Astrocyte (in vitro differentiated cells and primary cell): Measurements from ENCODE around the gene KRT84. TPM values are rescaled to one million over a fixed set of nuclear protein-coding genes. Genes with fewer than 3 reads are reported as not detected.

Experiments
- DNase-seq: peaks from one replicate; pipeline ENCODE4 v3.0.0-alpha.2; 2010; ENCODE audit warnings: low read depth
- FAIRE-seq: peaks from 2 replicates; lab custom pipeline; 2011; peaks lifted over from hg19 to GRCh38; lab: Jason Lieb, UNC
- H2AFZ ChIP-seq: 2 replicates; pipeline ENCODE4 v1.6.0; 2012; ENCODE audit warnings: low read depth, low read length, inconsistent platforms
- H3K27ac ChIP-seq: 2 replicates; pipeline ENCODE4 v1.5.1; 2011; ENCODE audit warnings: low read depth, low read length, inconsistent platforms
- H3K27me3 ChIP-seq: 2 replicates; pipeline ENCODE4 v1.6.0; 2011; ENCODE audit warnings: low read length, inconsistent platforms; ENCODE audit not compliant: insufficient read depth
- H3K36me3 ChIP-seq: 2 replicates; pipeline ENCODE4 v1.5.1; 2011; ENCODE audit warnings: low read length, inconsistent platforms; ENCODE audit not compliant: insufficient read depth
- H3K4me1 ChIP-seq: 2 replicates; pipeline ENCODE4 v1.5.1; 2011; ENCODE audit warnings: low read length, inconsistent platforms; ENCODE audit not compliant: insufficient read depth
- H3K4me2 ChIP-seq: 2 replicates; pipeline ENCODE4 v1.6.0; 2012; ENCODE audit warnings: low read length, inconsistent platforms
- H3K4me3 ChIP-seq: 2 replicates; pipeline ENCODE4 v1.5.1; 2011; ENCODE audit warnings: low read depth, mild to moderate bottlenecking, low read length, inconsistent platforms; ENCODE audit not compliant: insufficient read depth
- H3K79me2 ChIP-seq: 2 replicates; pipeline ENCODE4 v1.6.0; 2012; ENCODE audit warnings: mild to moderate bottlenecking, low read length, inconsistent platforms; ENCODE audit not compliant: insufficient read depth
- H3K9ac ChIP-seq: 2 replicates; pipeline ENCODE4 v1.6.0; 2012; ENCODE audit warnings: mild to moderate bottlenecking, low read length, inconsistent platforms
- H3K9me3 ChIP-seq: 2 replicates; pipeline ENCODE4 v1.5.1; 2012; ENCODE audit warnings: low read depth, mild to moderate bottlenecking, low read length, inconsistent platforms; ENCODE audit not compliant: insufficient read depth
- H4K20me1 ChIP-seq: 2 replicates; pipeline ENCODE4 v1.6.0; 2012; ENCODE audit warnings: low read length, inconsistent platforms; ENCODE audit not compliant: insufficient read depth
- H3K27ac Mint-ChIP-seq: one replicate; pipeline ENCODE4 v1.8.0; 2021; ENCODE audit warnings: mild to moderate bottlenecking, mixed read lengths; ENCODE audit not compliant: unreplicated experiment
- H3K27me3 Mint-ChIP-seq: one replicate; pipeline ENCODE4 v1.8.0; 2021; ENCODE audit warnings: low read depth, mixed read lengths; ENCODE audit not compliant: unreplicated experiment
- H3K36me3 Mint-ChIP-seq: one replicate; pipeline ENCODE4 v1.8.0; 2021; ENCODE audit warnings: low read depth, mixed read lengths; ENCODE audit not compliant: unreplicated experiment
- H3K4me1 Mint-ChIP-seq: one replicate; pipeline ENCODE4 v1.8.0; 2021; ENCODE audit warnings: low read depth, mixed read lengths; ENCODE audit not compliant: unreplicated experiment
- H3K4me3 Mint-ChIP-seq: one replicate; pipeline ENCODE4 v1.8.0; 2021; ENCODE audit warnings: mild to moderate bottlenecking, moderate library complexity, mixed read lengths; ENCODE audit not compliant: unreplicated experiment
- H3K9me3 Mint-ChIP-seq: one replicate; pipeline ENCODE4 v1.8.0; 2021; ENCODE audit warnings: mild to moderate bottlenecking, mixed read lengths; ENCODE audit not compliant: unreplicated experiment
- EZH2 ChIP-seq: IDR thresholded peaks from 2 replicates; pipeline ENCODE4 v1.6.1; 2012; ENCODE audit warnings: mild to moderate bottlenecking, low read length, inconsistent platforms; ENCODE audit not compliant: insufficient read depth
- total RNA-seq: library from RNA; stranded (reverse); gene quantifications from 2 replicates; pipeline ENCODE4 v1.2.1, GENCODE V29; 2021
- TF ChIP-seq, protein P1 (sequence below): IDR thresholded peaks from 2 replicates; pipeline ENCODE4 v1.5.1; 2011; ENCODE audit warnings: low read depth, mild to moderate bottlenecking, inconsistent platforms, low read length, moderate library complexity; ENCODE audit not compliant: insufficient read depth

Gene KRT84
- total RNA-seq, 1 donor from 2014 or later = not detected

DNA sequence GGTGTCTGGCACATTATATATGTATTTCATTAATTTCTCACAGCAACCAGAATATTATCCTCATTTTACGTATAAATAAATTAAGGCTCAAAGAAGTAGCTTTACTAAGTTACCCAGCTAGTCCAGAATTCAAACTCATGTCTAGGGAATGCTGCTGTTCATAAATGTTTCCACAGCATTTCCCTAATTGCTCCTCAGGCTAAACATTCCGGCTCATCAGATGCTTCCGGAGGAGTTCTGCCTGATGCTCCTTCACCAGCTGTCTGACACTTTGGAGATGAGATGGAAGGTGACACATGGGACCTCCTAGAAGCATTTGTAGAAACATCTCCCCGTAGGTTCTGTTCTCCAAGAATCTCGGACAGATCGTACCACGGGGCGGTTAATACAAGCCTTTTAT lies 30.3 kb downstream of the KRT84 start:
- H3K9ac ChIP-seq = no peak overlapping the region
- TF ChIP-seq, protein P1, sequence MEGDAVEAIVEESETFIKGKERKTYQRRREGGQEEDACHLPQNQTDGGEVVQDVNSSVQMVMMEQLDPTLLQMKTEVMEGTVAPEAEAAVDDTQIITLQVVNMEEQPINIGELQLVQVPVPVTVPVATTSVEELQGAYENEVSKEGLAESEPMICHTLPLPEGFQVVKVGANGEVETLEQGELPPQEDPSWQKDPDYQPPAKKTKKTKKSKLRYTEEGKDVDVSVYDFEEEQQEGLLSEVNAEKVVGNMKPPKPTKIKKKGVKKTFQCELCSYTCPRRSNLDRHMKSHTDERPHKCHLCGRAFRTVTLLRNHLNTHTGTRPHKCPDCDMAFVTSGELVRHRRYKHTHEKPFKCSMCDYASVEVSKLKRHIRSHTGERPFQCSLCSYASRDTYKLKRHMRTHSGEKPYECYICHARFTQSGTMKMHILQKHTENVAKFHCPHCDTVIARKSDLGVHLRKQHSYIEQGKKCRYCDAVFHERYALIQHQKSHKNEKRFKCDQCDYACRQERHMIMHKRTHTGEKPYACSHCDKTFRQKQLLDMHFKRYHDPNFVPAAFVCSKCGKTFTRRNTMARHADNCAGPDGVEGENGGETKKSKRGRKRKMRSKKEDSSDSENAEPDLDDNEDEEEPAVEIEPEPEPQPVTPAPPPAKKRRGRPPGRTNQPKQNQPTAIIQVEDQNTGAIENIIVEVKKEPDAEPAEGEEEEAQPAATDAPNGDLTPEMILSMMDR = no peak
- no peak for TF ChIP-seq EZH2
- H3K36me3 ChIP-seq = no peaks in the 10 kb centered on the region
- DNase-seq (no peak), FAIRE-seq (no peak)
- H3K4me3 ChIP-seq = no peak overlapping the region
- peaks cover 41% of the 10 kb centered on the region for H3K27me3 ChIP-seq
- H3K4me1 ChIP-seq = no peaks in the 10 kb centered on the region
- Mint-ChIP-seq H3K4me1 (no peaks in the 10 kb centered on the region), H3K27ac (no peak overlapping the region), H3K9me3 (no peaks in the 10 kb centered on the region), H3K4me3 (no peak overlapping the region), H3K27me3 (peaks cover 63% of the 10 kb centered on the region), H3K36me3 (no peaks in the 10 kb centered on the region)
- no peaks in the 10 kb centered on the region for H3K79me2 ChIP-seq
- H4K20me1 ChIP-seq = no peaks in the 10 kb centered on the region
- no peak overlapping the region for H3K4me2 ChIP-seq
- H3K9me3 ChIP-seq = no peaks in the 10 kb centered on the region
- no peak overlapping the region for H3K27ac ChIP-seq
- H2AFZ ChIP-seq = no peak overlapping the region

DNA sequence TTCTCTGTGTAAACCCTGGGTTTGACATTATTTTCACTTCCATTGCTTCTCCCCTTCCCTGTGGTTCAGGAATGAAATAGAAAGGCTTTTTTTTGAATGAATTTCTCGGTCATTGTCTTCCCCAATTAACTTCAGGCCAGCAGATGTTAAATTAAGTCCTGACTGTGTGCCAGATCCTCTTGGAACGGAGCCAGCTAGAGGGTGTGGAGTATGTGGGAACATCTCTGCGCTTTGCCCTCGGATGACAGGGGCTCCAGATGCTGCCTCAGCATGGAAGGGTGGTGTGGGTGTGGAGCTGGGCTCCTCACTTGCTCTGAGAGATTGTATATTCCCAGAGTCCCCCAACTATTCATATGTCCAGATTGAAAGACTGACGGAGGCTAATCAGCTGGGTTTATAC lies 31.3 kb downstream of the KRT84 start:
- H3K4me3 ChIP-seq = no peak overlapping the region
- DNase-seq (no peak), FAIRE-seq (no peak)
- H3K27ac ChIP-seq = no peak overlapping the region
- no peak for TF ChIP-seq EZH2
- TF ChIP-seq, protein P1 = no peak
- peaks cover 41% of the 10 kb centered on the region for H3K27me3 ChIP-seq
- Mint-ChIP-seq H3K9me3 (no peaks in the 10 kb centered on the region), H3K4me1 (peaks cover 2% of the 10 kb centered on the region), H3K4me3 (no peak overlapping the region), H3K27ac (no peak overlapping the region), H3K27me3 (peaks cover 58% of the 10 kb centered on the region), H3K36me3 (no peaks in the 10 kb centered on the region)
- no peaks in the 10 kb centered on the region for H3K9me3 ChIP-seq
- no peaks in the 10 kb centered on the region for H3K36me3 ChIP-seq
- H3K4me1 ChIP-seq = no peaks in the 10 kb centered on the region
- no peak overlapping the region for H2AFZ ChIP-seq
- H3K9ac ChIP-seq = no peak overlapping the region
- no peaks in the 10 kb centered on the region for H3K79me2 ChIP-seq
- no peak overlapping the region for H3K4me2 ChIP-seq
- no peaks in the 10 kb centered on the region for H4K20me1 ChIP-seq

DNA sequence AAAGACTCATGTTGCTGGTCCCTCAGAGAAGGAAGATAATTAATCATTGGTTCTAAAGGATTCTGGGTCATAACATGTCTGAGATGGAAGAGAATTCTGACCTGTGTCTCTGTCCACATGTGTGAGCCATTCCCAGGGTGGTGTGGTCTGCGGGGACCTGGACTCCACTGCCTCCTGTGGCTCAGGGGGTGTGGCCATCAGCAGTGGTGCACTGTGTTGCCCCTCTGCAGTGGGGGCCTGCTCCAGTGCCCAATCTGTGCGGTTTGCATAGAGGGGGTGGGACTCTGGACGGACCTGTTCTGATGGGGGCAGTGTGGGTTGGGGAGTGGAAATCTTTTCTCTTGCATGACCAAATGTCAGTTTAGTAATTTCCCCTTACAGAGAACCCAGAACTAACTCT lies 31.7 kb downstream of the KRT84 start:
- Histone ChIP-seq H3K4me2 (no peak overlapping the region), H3K79me2 (no peaks in the 10 kb centered on the region), H3K9ac (no peak overlapping the region), H4K20me1 (no peaks in the 10 kb centered on the region), H3K27ac (no peak overlapping the region), H3K36me3 (no peaks in the 10 kb centered on the region), H3K4me3 (no peak overlapping the region), H3K27me3 (peaks cover 41% of the 10 kb centered on the region), H3K4me1 (no peaks in the 10 kb centered on the region), H2AFZ (no peak overlapping the region), H3K9me3 (no peaks in the 10 kb centered on the region)
- TF ChIP-seq EZH2 = no peak
- TF ChIP-seq, protein P1 = no peak
- Mint-ChIP-seq H3K9me3 (no peaks in the 10 kb centered on the region), H3K27ac (no peak overlapping the region), H3K4me3 (no peak overlapping the region), H3K27me3 (peaks cover 58% of the 10 kb centered on the region), H3K36me3 (no peaks in the 10 kb centered on the region), H3K4me1 (peaks cover 2% of the 10 kb centered on the region)
- FAIRE-seq (no peak), DNase-seq (no peak)
